GM18907 (cell line): ENCODE results near the gene SEC14L3.
"Not testable (repeated sequence)": the region's sequence is repeated elsewhere in the genome, so short reads cannot be mapped to it uniquely, and the experiment has no call there.

Source experiments
- ATAC-seq: cut with Tn5 transposase; IDR thresholded peaks from one replicate; pipeline ENCODE4 v1.9.1; 2021; ENCODE audit warnings: mild to moderate bottlenecking, moderate library complexity; ENCODE audit not compliant: unreplicated experiment

SEC14L3 gene

DNA sequence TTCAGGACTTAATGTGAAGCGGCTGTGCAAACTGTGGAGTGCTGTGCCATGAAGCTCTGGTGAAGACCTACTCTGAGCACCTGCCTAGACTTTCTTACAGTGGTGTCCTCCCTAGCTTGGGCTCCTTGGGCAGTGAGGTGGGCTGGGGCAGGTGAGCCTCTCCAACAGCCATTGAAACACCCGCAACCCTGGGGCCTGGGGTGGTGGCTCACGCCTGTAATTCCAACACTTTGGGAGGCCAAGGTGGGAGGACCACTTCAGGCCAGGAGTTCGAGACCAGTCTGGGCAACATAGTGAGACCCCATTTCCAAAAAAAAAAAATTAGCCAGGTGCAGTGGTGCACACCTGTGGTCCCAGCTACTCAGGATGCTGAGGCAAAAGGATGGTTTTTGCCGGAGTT lies 14.3 kb upstream of the SEC14L3 start:
- ATAC-seq, result no peak

DNA sequence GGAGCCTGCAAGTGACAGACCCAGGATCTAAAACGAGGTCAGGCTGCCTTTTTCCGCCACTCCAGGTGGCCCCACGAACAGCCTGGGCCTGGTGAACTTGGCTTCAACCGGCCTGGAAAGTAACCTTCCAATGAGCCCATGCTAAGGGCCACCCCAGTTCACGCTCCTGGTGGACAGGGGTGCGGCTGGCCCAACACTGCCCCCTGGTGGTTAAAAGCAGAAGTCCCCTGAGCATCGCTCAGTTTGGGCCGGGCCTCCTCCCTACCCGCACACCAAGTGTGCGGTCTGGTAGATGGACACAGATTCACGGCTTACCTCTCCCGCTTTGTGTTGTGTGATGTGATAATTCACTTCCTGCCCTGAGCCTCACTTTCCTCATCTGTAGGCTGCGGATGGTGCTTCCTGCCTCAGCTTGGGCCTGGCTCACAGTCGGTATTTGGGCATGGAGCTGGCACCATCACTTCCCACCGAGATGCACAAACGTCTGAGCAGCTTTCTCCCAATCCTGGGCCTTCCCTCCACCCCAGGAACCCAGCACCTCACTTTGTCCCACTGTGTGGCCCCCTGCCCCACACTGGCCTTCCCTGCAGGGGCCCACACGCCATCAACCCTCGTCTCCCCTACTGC lies 13.7 kb upstream of the SEC14L3 start:
- ATAC-seq, result peak; percentile 51

DNA sequence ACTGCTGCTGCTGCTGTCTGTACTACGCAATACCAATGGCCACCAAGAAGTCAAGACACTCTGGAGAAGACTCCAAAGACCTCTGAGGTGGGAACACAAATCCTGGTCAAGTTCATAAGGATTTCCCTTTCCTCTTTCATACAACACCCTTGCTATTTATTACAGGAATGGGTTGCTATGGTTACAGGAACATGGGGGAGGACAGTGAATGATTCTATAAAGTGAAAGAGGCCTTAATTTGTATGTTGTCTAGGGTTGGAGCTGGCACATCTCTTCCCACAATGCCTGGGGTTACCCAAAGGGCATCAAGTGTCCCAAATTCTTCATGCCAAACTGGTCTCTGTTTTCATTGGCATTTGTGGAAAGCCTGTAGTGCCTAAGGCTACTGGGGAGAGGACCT lies 11.4 kb upstream of the SEC14L3 start:
- ATAC-seq, result no peak

DNA sequence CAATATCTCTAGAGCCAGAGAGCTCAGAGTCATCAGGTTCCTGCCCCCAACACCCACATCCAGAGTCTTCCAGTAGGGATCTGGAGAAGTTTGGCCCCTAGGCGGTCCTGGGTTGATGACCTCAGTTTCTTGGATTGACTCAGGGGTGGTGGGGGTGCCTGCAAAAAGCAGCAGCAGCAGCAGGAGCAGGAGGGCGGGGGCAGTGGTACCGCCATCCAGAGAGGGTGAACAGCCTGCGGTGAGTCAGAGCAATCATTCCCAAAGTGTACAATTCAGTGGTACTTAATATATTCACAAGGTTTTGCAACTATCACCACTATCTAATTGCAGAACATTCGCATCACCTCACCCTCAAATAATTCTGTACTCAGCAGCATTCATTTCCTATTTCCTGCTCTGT lies 9.9 kb upstream of the SEC14L3 start:
- ATAC-seq, result no peak

DNA sequence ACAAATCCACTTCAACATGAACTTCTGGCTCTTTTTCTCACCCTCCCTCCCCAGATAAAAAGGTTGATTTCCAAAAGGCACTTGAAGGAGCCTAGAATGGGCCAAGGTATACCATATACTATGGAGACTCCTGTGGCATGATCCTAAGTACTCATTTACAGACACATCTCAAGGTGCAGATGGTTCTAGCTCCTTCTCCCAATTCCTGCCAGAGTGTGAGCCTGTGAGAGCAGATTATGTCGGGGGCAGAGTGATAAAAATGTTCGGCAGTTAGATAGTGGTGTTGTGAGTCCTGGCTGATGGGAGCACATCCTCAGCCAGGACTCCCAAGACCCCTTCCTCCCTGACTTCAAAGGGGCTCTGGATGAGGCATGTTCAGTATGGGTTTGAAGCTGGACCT lies 8.2 kb upstream of the SEC14L3 start:
- ATAC-seq, result no peak

DNA sequence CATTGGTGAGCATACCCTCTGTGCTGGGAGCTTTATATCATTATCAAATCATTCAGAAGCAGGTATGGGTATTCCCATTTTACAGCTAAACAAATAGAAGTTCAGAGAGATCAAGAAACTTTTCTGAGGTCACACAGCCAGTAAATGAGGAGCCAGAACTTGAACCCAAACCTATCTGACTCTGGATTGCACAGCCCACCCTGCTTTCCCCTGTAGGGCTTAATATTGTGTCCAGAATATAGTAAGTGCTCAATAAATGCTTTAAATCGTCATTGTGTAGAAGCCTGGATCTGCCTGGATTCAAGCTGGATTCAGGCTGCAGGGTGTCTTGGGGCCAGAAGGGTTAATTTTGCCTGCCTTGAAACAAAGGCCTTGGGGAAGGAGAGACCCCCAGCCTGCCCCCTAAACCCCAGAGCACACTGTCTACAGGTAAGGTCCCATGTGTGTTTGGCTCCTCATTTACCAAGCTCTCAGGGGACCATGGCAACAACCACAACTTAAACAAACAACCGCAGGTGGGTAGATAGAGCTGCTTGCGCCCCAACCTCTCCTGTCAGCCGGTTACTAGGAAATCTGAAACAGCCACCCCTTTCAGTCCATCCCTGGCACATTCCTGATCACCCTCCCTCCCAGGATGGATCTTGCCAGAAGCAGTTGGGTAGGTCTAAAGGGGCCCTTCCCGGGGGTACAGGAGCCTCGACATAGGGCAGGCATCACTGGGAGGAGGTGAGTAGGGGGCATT lies 3.0 kb upstream of the SEC14L3 start:
- no peak for ATAC-seq

DNA sequence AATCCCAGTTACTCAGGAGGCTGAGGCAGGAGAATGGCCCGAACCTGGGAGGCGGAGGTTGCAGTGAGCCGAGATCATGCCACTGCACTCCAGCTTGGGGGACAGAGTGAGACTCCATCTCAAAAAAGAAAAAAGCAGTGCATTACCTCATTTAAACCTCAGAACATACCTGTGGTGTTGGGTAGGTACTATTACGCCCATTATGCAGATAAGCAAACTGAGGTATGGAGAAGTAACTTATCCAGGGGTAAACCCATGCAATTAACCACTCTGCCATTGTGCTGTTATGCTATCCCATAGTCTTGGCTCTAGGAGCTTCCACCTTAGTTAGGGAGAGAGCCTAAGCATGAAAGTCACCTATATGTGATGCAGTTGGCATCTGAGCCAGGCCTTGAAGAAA lies 2.3 kb upstream of the SEC14L3 start:
- no peak for ATAC-seq

DNA sequence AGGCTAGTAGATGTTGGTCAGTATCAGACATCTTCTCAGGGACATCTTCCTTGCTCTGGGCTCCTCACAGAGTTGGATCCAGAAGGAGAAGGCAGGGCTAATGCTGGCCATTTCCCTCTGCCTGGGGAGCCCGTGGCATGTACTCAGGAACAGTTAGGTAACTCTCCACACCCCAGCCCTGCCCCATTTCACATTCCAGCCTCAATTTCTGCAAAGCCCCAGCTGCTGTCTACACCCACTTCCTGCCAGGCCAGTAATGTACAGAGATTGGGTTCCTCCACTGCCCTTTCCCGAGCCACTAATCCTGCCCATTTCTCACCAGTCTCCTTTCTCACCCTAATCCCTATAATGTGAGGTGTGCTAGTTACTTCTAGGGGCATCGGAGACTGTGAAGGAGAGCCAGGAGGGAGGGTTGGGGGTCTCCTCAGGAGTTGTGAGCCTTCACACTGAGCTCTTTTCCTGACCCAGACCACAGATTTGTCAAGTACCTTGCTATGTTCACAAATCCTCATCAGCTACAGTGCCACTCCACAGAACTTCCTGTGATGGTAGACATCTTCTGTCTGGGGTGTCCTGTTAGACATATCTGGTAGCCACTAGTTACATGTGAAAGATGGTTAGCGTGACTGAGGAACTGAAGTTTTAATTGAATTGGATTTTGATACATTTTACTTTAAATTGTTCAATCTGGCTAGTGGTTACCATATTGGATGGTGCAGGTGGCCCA lies 1.3 kb upstream of the SEC14L3 start:
- no peak for ATAC-seq

DNA sequence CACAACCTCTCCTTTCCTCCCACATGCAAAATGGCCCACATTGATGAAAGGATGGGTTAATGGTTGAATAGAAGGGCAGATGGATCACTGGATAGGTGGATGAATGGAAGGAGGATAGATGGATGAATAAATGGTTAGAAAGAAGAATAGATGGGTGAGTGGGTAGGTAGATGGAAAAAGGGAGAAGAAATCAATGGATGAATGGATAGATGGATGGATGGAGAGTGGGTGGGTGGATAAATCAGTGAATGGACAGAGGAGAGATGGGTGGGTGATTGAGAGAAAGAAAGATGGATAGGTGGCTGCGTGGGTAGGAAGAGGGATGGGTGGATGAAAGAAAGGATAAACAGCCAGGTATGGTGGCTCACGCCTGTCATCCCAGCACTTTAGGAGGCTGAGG lies 1.2 kb downstream of the SEC14L3 start:
- no peak for ATAC-seq

DNA sequence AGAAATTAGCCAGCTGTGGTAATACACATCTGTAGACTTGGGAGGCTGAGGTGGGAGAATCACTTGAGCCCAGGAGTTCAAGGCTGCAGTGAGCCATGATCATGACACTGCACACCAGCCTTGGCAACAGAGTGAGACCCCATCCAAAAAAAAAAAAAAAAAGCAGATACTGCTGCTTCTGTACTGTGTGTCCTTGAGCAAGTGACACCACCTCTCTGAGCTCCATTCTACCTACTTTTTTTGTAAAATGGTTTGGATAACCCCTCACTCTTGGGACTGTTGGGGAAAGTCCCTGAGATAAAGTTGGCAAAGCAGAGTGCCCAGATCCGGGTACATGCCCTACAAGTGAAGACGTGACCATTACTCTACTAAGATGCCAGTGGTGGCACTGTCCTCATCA lies 2.7 kb downstream of the SEC14L3 start:
- ATAC-seq, result no peak

DNA sequence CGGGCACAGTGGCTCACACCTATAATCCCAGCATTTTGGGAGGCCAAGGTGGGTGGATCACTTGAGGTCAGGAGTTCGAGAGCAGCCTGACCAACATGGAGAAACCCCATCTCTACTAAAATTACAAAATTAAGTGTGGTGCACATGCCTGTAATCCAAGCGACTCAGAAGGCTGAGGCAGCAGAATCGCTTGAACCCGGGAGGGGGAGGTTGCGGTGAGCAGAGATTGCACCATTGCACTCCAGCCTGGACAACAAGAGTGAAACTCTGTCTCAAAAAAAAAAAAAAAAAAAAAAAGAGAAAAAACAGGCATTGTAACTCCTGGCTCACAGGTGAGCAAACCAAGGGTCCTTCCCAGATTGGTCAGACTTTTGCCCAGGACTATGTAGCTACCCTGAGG lies 11.3 kb downstream of the SEC14L3 start:
- not testable (repeated sequence) for ATAC-seq

DNA sequence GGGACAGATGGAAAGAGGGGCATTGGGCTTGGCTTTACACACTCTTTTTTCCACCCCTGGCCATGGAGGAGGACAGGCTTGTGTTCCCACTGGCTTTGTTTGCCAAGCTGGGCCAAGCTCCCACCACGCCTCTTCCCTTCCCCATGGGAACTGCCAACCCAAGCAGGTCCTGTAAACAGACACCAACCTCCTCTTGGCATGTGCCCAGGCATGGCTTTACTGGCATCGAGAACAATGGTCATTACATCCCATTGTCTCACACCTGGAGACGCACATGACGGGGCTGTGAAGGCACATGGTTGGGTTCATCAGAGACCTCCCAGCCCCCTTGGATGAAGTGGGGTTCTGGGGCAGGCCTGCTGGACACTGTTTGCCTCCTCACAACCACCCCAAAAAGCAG lies 11.7 kb downstream of the SEC14L3 start:
- ATAC-seq, result no peak

DNA sequence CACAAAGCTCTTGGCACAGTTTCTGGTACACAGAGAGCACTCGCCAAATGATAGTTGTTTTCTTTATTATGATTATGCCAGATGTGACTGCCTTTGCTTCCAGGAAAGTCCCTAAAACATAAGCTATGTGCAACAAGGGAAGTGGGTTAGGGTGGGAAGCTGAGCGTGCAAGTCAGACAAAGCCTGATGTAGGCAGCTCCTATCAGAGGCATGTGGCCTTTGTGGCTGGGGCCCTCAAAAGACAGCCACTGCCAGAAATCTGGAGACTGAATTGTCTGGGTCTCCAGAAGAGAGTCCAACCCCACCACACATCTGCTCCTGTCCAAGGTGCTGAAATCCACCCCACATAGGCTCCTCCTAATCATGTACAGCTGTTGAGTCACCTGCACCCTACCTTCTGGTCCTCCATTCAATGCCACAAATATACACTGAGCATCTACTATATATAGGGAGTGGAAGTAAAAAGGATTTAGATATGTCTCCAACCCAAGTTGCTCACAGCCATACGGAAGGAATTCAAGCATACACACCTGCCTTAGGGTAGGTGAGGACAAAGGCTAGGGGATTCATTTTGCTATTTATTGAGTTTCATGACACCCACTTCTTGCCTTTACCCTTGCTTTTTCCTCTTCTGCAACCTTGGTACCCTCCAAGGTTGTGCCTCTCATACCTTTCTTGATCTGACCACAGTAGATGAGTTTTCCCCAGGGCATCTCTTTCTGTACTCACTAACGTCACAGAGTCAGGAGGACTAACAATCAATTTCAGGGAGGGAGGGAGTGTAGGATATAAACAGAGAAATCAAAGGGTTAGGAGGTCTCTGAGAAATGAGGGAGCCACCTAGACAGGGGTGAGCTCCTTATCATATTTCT lies 12.4 kb downstream of the SEC14L3 start:
- ATAC-seq, result no peak

DNA sequence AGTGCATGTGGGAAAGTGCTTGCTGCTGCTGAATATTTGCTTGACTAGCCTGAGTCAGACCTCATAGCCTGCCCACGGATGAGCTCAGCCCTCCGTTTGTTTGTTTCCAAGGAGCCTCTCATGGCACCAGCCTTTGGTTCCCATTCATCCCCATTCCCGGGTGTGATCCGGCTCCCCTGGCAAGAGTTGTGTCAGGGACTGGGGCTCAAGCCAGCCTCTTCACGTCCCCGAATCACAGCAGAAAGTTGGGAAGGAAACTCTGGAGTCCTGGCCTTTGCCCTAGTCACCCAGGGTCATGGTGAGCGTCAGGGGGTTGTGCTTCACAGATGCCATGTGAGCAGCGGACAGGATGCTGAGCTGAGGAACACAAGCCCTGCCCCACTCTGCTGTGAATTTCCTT lies 13.8 kb downstream of the SEC14L3 start:
- ATAC-seq, result no peak

DNA sequence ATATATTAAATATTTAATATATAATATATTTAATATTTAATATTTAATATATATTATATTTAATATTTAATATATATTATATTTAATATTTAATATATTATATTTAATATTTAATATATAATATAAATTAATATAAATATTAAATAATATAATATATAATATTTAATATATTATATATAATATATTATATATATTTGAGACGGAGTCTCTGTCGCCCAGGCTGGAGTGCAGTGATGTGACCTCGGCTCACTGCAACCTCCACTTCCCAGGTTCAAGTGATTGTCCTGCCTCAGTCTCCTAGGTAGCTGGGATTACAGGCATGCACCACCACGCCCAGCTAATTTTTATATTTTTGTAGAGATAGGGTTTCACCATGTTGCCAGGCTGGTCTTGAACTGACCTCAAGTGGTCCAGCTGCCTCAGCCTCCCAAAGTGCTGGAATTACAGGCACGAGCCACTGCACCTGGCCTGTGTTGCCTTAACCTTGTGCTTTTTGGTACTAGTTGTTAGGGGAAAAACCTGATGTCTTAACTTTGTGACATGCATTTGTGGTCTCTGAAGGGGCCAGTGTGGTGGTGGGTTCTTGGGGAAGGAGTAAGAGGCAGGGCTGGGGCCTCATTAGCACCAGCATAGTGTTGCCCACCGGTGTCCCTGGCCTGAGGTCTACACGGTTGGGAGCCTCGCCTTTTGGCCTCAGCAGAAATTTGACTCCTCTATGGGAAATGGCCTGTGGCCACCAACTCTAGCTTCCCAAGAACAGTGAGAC lies 16.6 kb downstream of the SEC14L3 start:
- no peak for ATAC-seq

DNA sequence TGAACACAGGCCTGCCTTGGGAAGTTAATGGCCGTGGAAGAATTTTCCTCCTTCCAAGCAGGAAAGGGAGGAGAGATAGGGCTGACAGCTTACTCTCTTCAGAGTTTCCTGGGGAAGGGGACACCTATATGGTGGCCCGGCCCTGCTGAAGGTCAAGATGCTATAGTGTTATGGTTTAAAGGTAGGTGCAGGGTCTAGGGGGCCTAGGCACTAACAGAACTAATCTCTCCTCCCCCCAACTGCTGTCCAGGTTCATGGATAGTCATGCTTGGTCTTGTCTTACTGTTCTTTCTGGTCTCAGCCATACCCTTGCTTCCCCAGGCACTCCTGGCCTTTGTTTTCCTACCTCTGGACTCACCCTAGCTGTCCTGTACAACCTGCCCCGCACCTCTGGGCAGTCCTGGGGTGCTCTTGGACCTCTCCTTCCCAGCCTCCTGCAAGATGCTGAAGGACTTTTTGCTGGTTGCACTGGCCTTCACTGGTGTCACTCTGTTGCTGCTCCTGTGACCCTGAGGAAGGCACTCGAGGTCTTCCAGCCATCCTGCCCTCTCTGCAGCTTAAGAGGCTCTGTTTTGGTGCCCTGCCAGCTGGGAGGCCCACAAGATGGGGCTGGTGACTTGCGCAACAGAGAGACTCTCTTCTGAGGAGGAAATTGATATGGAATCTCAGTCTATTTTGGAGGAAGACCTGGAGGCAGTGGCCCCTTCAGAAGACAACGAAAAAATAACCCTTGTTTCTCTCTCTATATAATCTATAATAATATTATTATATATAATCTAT lies 17.9 kb downstream of the SEC14L3 start:
- ATAC-seq, result no peak

DNA sequence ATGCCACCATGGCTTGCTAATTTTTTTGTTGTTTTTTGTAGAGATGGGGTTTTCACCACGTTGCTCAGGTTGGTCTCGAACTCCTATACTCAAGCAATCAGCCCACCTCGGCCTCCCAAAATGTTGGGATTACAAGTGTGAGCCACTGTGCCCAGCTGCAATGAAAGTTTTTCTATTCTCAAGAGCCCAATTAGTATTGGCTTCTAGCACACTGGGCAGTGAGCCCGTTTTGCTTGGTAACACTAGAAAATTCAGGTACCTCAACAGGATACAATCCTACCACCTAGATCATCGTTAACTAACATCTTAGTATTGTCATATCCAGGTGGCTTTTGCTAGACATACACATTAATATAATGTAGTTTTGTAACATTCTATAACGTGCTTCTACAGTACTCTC lies 19.0 kb downstream of the SEC14L3 start:
- ATAC-seq, result no peak

DNA sequence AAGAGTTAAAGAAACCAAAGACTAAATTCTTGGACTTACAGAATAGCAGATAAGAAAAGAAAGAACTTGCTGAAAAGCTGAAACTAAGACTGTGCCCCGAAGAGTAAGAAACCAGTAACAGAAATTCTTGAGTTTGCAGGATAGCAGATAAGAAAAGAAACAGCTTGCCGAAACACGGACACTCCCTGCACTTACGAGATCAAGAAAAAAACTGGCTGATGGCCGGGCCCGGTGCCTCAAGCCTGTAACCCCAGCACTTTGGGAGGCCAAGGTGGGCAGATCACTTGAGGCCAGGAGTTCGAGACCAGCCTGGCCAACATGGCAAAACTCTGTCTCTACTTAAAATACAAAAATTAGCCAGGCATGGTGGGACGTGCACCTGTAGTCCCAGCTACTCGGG lies 20.3 kb downstream of the SEC14L3 start:
- not testable (repeated sequence) for ATAC-seq

DNA sequence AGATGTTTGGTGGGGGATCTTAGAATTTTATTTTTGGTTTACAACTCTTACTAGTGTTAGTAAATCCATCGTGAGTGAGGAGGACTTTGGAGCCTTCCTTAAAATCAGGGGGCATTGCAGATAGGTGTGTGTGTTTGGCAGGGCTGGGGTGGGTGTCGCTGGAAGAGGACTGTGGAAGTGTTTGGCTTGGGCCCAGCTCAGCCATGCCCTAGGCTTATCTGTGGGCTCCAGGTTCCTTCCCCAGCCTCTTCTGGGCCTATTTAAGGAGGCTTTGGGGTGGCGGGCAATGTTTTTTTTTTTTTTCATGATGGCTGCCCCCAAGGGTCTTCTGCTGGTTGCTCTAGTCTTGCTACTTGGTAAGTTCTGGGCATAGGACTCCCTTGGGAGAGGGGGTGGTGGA lies 24.2 kb downstream of the SEC14L3 start:
- ATAC-seq, result no peak
